Liver (tissue), 9 donors: ENCODE data around the gene LRRFIP2. TPM values are rescaled to one million over a fixed set of nuclear protein-coding genes. Genes with fewer than 3 reads are reported as not detected.

Experiments used
- DNase-seq: peaks from one replicate; pipeline ENCODE4 v3.0.0-alpha.2; 2017; ENCODE audit warnings: low spot score
- H3K27ac ChIP-seq, 2 donors: one replicate each; pipeline ENCODE4 v1.7.0; 2013; ENCODE audit warnings: inconsistent platforms in 2 of 2, low read length in 2 of 2, control low read depth in 1 of 2, low read depth in 1 of 2, mild to moderate bottlenecking in 1 of 2
- H3K27me3 ChIP-seq, 4 donors: one replicate each; pipeline versions ENCODE4 v1.6.1 to v1.7.0; 2013; ENCODE audit warnings: low read length in 3 of 4, inconsistent platforms in 1 of 4, mild to moderate bottlenecking in 1 of 4, moderate library complexity in 1 of 4; ENCODE audit not compliant: control insufficient read depth in 4 of 4, insufficient read depth in 4 of 4
- H3K36me3 ChIP-seq, 4 donors: one replicate each; pipeline versions ENCODE4 v1.6.1 to v1.7.0; 2013; ENCODE audit warnings: low read length in 3 of 4, mild to moderate bottlenecking in 3 of 4, low read depth in 1 of 4, moderate library complexity in 1 of 4; ENCODE audit not compliant: control insufficient read depth in 4 of 4, insufficient read depth in 3 of 4
- H3K4me1 ChIP-seq, 4 donors: one replicate each; pipeline versions ENCODE4 v1.6.1 to v1.7.0; 2013; ENCODE audit warnings: low read length in 3 of 4, mild to moderate bottlenecking in 3 of 4, moderate library complexity in 1 of 4; ENCODE audit not compliant: control insufficient read depth in 4 of 4, insufficient read depth in 4 of 4
- H3K4me3 ChIP-seq, 3 donors: one replicate each; pipeline versions ENCODE4 v1.6.1 to v1.7.0; 2013; ENCODE audit warnings: low read length in 3 of 3, control low read depth in 1 of 3, low read depth in 1 of 3, mild to moderate bottlenecking in 1 of 3
- H3K9ac ChIP-seq, 2 donors: one replicate each; pipeline ENCODE4 v1.7.0; 2013; ENCODE audit warnings: low read length in 2 of 2, mild to moderate bottlenecking in 2 of 2, moderate library complexity in 2 of 2, control low read depth in 1 of 2, low read depth in 1 of 2
- H3K9me3 ChIP-seq, 4 donors: one replicate each; pipeline versions ENCODE4 v1.6.1 to v1.7.0; 2013; ENCODE audit warnings: low read length in 3 of 4; ENCODE audit not compliant: control insufficient read depth in 4 of 4
- EGR1 ChIP-seq, 2 donors: IDR thresholded peaks; 2 replicates each; pipeline ENCODE4 v1.6.1; 2016 to 2018; ENCODE audit warnings: antibody characterized with exemption in 2 of 2, low read depth in 2 of 2
- FOXA1 ChIP-seq: IDR thresholded peaks from 2 replicates; pipeline ENCODE4 v1.6.1; 2016; ENCODE audit warnings: antibody characterized with exemption
- FOXA2 ChIP-seq: IDR thresholded peaks from 2 replicates; pipeline ENCODE4 v1.6.1; 2016; ENCODE audit warnings: antibody characterized with exemption
- GABPA ChIP-seq, 2 donors: IDR thresholded peaks in 1 of 2; conservative IDR thresholded peaks in 1 of 2; 2 replicates each; pipeline ENCODE4 v1.6.1; 2016; ENCODE audit warnings: antibody characterized with exemption in 2 of 2, mild to moderate bottlenecking in 1 of 2, moderate library complexity in 1 of 2
- HNF4A ChIP-seq, 2 donors: conservative IDR thresholded peaks; 2 replicates each; pipeline ENCODE4 v1.6.1; 2016; ENCODE audit warnings: antibody characterized with exemption in 2 of 2, mild to moderate bottlenecking in 2 of 2
- HNF4G ChIP-seq: IDR thresholded peaks from 2 replicates; pipeline ENCODE4 v1.6.1; 2016; ENCODE audit warnings: antibody characterized with exemption
- JUND ChIP-seq, 2 donors: IDR thresholded peaks; 2 replicates each; pipeline ENCODE4 v1.6.1; 2016; ENCODE audit warnings: antibody characterized with exemption in 2 of 2
- NR2F2 ChIP-seq: IDR thresholded peaks from 2 replicates; pipeline ENCODE4 v1.6.1; 2016; ENCODE audit warnings: antibody characterized with exemption
- RAD21 ChIP-seq, 2 donors: IDR thresholded peaks; 2 replicates each; pipeline ENCODE4 v1.6.1; 2016; ENCODE audit warnings: antibody characterized with exemption in 2 of 2, mild to moderate bottlenecking in 2 of 2
- RXRA ChIP-seq, 2 donors: IDR thresholded peaks; 2 replicates each; pipeline ENCODE4 v1.6.1; 2017 to 2018; ENCODE audit warnings: antibody characterized with exemption in 2 of 2, mild to moderate bottlenecking in 1 of 2
- SP1 ChIP-seq: IDR thresholded peaks from 2 replicates; pipeline ENCODE4 v1.6.1; 2018; ENCODE audit warnings: antibody characterized with exemption, mild to moderate bottlenecking
- TAF1 ChIP-seq: conservative IDR thresholded peaks from 2 replicates; pipeline ENCODE4 v1.6.1; 2016; ENCODE audit warnings: antibody characterized with exemption, mild to moderate bottlenecking
- YY1 ChIP-seq: IDR thresholded peaks from 2 replicates; pipeline ENCODE4 v1.6.1; 2016; ENCODE audit warnings: antibody characterized with exemption, mild to moderate bottlenecking
- WGBS: extraction: QIAGEN DNeasy Blood & Tissue Kit; methylation state at CpG from one replicate; pipeline ENCODE4 v1.1.7; 2013; 5-methylcytosine and 5-hydroxymethylcytosine counted together
- polyA plus RNA-seq, 2 donors: library from polyadenylated mRNA; stranded (reverse) in 1 of 2; unstranded in 1 of 2; fragments of 200-250 nt in 1 of 2; fragments of >200 nt in 1 of 2; fragmentation: Nextera tagmentation in 1 of 2; extraction: Ambion mirVana in 1 of 2; gene quantifications; one replicate each; pipeline versions ENCODE4 v1.2.1 to v1.2.3, GENCODE V29; 2013 to 2015
- total RNA-seq, 2 donors: library from RNA; depleted of rRNA; stranded (reverse); fragments of >200 nt; gene quantifications; one replicate each; pipeline ENCODE4 v1.2.3, GENCODE V29; 2014
- TF ChIP-seq, protein P1 (sequence below): IDR thresholded peaks from 2 replicates; pipeline ENCODE4 v1.6.1; 2016; ENCODE audit warnings: antibody characterized with exemption
- TF ChIP-seq, protein P2 (sequence below): IDR thresholded peaks from 2 replicates; pipeline ENCODE4 v1.6.1; 2016; ENCODE audit warnings: antibody characterized with exemption, mild to moderate bottlenecking
- TF ChIP-seq, protein P3 (sequence below): IDR thresholded peaks from 2 replicates; pipeline ENCODE4 v1.6.1; 2016; ENCODE audit warnings: antibody characterized with exemption
- TF ChIP-seq, protein P4 (sequence below): IDR thresholded peaks from 2 replicates; pipeline ENCODE4 v1.6.1; 2016; ENCODE audit warnings: antibody characterized with exemption
- TF ChIP-seq, protein P5 (sequence below): fragments of 150-350 bp; IDR thresholded peaks from 2 replicates; pipeline ENCODE4 v1.5.1; 2017; ENCODE audit warnings: improper control_type of control experiment, low read depth, low read length; ENCODE audit not compliant: missing input control
- donor health status: healthy.
- donor health status: healthy.
- donor health status: healthy.
- donor health status: healthy.
- donor health status: healthy.

The LRRFIP2 gene, protein sequence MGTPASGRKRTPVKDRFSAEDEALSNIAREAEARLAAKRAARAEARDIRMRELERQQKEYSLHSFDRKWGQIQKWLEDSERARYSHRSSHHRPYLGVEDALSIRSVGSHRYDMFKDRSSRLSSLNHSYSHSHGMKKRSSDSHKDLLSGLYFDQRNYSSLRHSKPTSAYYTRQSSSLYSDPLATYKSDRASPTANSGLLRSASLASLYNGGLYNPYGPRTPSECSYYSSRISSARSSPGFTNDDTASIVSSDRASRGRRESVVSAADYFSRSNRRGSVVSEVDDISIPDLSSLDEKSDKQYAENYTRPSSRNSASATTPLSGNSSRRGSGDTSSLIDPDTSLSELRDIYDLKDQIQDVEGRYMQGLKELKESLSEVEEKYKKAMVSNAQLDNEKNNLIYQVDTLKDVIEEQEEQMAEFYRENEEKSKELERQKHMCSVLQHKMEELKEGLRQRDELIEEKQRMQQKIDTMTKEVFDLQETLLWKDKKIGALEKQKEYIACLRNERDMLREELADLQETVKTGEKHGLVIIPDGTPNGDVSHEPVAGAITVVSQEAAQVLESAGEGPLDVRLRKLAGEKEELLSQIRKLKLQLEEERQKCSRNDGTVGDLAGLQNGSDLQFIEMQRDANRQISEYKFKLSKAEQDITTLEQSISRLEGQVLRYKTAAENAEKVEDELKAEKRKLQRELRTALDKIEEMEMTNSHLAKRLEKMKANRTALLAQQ
- total RNA-seq (10 to 100 TPM; 44.7 to 56.9 TPM), polyA plus RNA-seq (10 to 100 TPM; 22.6 to 34.8 TPM)

DNA sequence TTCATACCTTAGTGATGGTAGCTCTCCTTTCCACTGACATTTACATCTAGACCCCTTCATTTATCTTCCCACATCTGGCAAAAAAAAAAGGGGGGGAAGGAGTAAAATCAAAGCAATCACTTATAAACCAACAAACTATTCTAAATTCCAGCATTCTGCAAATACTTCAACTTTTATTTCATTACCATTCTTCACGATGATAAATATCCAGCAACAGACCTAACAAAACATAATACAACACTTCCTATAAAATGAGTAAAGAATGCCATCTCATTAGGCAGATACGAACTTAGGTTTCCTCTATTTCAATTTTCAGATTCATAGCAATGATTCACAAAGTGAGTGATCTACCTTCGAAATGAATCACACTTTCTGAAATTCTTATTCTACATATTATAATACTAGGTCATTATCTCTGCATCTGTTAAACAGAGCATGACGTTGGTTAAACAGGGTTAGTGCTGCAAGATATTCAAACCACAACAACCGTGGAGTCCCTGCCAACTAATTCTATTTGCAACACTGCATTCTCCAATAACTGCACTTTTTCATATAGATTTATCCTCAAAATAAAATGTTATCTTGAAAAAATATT, at the start of gene LRRFIP2:
Gene LRRFIP2 (minus strand): TSS at position 51 of the 595 bp plus-strand sequence. CDS start 25,599 bp downstream, outside the sequence.
- H3K4me1 ChIP-seq: peaks cover 3 to 24% (median 19%) of the 10 kb centered on the region in 4 donors
- no peaks in the 10 kb centered on the region for H3K27me3 ChIP-seq
- peak within 1 kb of the TSS; percentile 96 to 97 for H3K9ac ChIP-seq
- TF ChIP-seq GABPA (IDR thresholded peaks at IDR 0.05 in 1 of 2, conservative IDR thresholded peaks at IDR 0.05 in 1 of 2) (no peak), SP1 (no peak)
- no peaks in the 10 kb centered on the region for H3K9me3 ChIP-seq
- H3K27ac ChIP-seq: peak within 1 kb of the TSS; percentile 96 to 97
- H3K36me3 ChIP-seq: peaks cover 0 to 10% (median 2%) of the 10 kb centered on the region in 4 donors
- H3K4me3 ChIP-seq: peak within 1 kb of the TSS; percentile 85 to 97 (median 95)
- WGBS: 3% methylated on average over 5 of the region's 5 CpGs
- DNase-seq: no peak

DNA sequence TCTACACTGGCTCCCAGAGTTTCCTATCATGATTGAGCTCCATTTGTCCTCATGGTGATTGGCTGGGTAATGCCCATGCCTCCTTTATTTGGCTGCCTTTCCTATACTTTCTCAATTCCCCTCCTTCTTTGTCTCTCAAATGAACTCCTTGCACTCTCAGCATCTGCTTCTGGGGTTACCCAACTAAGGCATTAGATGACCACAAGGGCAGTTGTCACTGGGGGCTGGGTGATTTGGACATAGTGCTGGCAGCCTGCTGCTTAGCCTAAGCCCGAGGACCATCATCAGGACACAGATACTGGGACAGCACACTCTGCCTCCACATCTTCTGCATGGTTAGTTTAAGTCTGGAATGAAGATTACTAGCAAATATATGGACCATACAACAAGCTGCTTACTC, 49.2 kb upstream of the LRRFIP2 start:
- no peaks in the 10 kb centered on the region for H3K27me3 ChIP-seq
- no peak for TF ChIP-seq RXRA (IDR thresholded peaks at IDR 0.05)
- no peak for TF ChIP-seq NR2F2
- TF ChIP-seq, protein P1, sequence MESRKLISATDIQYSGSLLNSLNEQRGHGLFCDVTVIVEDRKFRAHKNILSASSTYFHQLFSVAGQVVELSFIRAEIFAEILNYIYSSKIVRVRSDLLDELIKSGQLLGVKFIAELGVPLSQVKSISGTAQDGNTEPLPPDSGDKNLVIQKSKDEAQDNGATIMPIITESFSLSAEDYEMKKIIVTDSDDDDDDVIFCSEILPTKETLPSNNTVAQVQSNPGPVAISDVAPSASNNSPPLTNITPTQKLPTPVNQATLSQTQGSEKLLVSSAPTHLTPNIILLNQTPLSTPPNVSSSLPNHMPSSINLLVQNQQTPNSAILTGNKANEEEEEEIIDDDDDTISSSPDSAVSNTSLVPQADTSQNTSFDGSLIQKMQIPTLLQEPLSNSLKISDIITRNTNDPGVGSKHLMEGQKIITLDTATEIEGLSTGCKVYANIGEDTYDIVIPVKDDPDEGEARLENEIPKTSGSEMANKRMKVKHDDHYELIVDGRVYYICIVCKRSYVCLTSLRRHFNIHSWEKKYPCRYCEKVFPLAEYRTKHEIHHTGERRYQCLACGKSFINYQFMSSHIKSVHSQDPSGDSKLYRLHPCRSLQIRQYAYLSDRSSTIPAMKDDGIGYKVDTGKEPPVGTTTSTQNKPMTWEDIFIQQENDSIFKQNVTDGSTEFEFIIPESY: no peak
- TF ChIP-seq JUND (IDR thresholded peaks at IDR 0.05): no peak
- no peak for TF ChIP-seq FOXA2
- TF ChIP-seq HNF4G: no peak
- TF ChIP-seq, protein P2, sequence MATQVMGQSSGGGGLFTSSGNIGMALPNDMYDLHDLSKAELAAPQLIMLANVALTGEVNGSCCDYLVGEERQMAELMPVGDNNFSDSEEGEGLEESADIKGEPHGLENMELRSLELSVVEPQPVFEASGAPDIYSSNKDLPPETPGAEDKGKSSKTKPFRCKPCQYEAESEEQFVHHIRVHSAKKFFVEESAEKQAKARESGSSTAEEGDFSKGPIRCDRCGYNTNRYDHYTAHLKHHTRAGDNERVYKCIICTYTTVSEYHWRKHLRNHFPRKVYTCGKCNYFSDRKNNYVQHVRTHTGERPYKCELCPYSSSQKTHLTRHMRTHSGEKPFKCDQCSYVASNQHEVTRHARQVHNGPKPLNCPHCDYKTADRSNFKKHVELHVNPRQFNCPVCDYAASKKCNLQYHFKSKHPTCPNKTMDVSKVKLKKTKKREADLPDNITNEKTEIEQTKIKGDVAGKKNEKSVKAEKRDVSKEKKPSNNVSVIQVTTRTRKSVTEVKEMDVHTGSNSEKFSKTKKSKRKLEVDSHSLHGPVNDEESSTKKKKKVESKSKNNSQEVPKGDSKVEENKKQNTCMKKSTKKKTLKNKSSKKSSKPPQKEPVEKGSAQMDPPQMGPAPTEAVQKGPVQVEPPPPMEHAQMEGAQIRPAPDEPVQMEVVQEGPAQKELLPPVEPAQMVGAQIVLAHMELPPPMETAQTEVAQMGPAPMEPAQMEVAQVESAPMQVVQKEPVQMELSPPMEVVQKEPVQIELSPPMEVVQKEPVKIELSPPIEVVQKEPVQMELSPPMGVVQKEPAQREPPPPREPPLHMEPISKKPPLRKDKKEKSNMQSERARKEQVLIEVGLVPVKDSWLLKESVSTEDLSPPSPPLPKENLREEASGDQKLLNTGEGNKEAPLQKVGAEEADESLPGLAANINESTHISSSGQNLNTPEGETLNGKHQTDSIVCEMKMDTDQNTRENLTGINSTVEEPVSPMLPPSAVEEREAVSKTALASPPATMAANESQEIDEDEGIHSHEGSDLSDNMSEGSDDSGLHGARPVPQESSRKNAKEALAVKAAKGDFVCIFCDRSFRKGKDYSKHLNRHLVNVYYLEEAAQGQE: no peak
- no peak for TF ChIP-seq FOXA1
- TF ChIP-seq, protein P3, sequence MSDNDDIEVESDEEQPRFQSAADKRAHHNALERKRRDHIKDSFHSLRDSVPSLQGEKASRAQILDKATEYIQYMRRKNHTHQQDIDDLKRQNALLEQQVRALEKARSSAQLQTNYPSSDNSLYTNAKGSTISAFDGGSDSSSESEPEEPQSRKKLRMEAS: no peak
- TF ChIP-seq YY1: no peak
- no peak for TF ChIP-seq TAF1
- TF ChIP-seq RAD21 (IDR thresholded peaks at IDR 0.05): no peak
- TF ChIP-seq GABPA (IDR thresholded peaks at IDR 0.05 in 1 of 2, conservative IDR thresholded peaks at IDR 0.05 in 1 of 2): no peak
- TF ChIP-seq HNF4A (conservative IDR thresholded peaks at IDR 0.05): no peak
- no peak for TF ChIP-seq SP1
- TF ChIP-seq, protein P4, sequence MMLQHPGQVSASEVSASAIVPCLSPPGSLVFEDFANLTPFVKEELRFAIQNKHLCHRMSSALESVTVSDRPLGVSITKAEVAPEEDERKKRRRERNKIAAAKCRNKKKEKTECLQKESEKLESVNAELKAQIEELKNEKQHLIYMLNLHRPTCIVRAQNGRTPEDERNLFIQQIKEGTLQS: no peak
- no peak for TF ChIP-seq EGR1 (IDR thresholded peaks at IDR 0.05; ENCODE audit: low read depth in 2 of 2)
- TF ChIP-seq, protein P5, sequence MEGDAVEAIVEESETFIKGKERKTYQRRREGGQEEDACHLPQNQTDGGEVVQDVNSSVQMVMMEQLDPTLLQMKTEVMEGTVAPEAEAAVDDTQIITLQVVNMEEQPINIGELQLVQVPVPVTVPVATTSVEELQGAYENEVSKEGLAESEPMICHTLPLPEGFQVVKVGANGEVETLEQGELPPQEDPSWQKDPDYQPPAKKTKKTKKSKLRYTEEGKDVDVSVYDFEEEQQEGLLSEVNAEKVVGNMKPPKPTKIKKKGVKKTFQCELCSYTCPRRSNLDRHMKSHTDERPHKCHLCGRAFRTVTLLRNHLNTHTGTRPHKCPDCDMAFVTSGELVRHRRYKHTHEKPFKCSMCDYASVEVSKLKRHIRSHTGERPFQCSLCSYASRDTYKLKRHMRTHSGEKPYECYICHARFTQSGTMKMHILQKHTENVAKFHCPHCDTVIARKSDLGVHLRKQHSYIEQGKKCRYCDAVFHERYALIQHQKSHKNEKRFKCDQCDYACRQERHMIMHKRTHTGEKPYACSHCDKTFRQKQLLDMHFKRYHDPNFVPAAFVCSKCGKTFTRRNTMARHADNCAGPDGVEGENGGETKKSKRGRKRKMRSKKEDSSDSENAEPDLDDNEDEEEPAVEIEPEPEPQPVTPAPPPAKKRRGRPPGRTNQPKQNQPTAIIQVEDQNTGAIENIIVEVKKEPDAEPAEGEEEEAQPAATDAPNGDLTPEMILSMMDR: no peak
- H3K36me3 ChIP-seq: no peaks in the 10 kb centered on the region
- H3K4me3 ChIP-seq: no peak overlapping the region
- no peaks in the 10 kb centered on the region for H3K9me3 ChIP-seq
- H3K9ac ChIP-seq: no peak overlapping the region
- WGBS: 94% methylated on average over 1 of the region's 1 CpG
- no peak overlapping the region for H3K27ac ChIP-seq
- peaks cover under 1 to 10% (median 7%) of the 10 kb centered on the region in 4 donors for H3K4me1 ChIP-seq
- no peak for DNase-seq
